Stimulated activated CD8-positive, alpha-beta memory T cell treated with anti-CD3 and anti-CD28 coated beads, Interleukin-12 subunit alpha, Interleukin-12 subunit beta, amount 100 ng/mL, for 24 hours (primary cell): ENCODE results near the gene PAX7.

Source experiments
- DNase-seq: peaks from one replicate; pipeline ENCODE4 v3.0.0-alpha.2; 2020; ENCODE audit errors: extremely low read depth

PAX7 gene

DNA sequence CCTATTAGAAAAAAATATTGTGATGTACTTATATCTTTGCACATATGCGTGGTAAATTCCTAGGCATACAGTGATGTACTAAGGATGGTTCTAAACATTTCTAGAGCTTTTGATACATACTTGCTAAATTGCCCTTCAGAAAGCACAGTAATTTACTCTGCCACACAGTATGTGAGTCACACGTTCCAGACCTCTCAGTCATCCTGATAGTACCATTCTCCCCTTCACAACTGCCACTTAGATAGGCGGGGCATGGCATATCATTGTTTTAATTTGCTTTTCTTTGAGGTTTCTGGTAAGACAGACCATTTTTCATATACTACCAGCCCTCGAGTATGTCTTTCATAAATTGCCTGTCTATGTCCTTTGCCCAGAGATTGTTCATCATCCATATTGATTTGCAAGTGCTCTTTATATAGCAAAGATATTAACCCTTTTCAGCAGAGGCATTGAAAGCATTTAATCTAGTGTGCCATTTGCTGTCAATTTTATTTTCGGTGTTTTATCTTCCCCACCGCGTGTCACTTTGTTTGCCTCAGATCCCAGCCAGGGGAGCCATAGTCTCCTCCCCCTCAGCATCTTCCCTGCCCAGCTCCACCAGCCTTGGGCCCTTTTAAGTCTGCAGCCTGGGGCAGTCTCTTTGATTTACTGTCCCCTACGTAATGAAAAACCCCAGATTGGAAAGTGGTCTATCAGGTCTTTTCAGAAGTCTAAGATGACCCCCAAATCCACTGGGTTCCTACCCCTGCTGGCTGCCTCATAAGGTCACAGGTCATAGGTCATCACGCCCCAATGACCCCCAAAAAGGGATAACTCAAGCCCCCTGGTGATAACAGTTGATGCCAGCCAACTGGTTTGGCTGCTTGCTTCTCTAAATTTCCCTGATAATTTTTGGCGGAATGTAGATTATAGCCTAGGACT, 11.8 kb upstream of the PAX7 start:
- no peak for DNase-seq

DNA sequence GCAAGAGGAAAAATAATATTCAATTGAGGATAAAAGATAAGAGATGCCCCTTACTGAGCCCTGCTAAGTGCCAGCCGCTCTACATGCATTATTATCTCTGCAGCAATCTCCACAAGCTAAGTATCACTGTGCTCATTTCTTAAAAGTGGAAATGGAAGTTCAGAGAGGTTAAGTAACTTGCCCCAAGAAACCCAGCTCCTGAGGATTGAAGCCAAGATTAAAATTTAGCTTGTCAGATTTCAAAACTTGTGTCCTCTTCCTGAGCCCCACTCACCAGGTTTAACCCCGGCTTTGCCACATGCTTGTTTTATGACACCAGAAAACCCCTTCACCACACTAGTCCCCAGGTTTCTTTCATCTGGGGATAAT, 11.2 kb upstream of the PAX7 start:
- no peak for DNase-seq

- DNase-seq, result no peak
Observed at GRCh38 chr1:18628511-18628910, 2.1 kb upstream of the PAX7 start.

DNA sequence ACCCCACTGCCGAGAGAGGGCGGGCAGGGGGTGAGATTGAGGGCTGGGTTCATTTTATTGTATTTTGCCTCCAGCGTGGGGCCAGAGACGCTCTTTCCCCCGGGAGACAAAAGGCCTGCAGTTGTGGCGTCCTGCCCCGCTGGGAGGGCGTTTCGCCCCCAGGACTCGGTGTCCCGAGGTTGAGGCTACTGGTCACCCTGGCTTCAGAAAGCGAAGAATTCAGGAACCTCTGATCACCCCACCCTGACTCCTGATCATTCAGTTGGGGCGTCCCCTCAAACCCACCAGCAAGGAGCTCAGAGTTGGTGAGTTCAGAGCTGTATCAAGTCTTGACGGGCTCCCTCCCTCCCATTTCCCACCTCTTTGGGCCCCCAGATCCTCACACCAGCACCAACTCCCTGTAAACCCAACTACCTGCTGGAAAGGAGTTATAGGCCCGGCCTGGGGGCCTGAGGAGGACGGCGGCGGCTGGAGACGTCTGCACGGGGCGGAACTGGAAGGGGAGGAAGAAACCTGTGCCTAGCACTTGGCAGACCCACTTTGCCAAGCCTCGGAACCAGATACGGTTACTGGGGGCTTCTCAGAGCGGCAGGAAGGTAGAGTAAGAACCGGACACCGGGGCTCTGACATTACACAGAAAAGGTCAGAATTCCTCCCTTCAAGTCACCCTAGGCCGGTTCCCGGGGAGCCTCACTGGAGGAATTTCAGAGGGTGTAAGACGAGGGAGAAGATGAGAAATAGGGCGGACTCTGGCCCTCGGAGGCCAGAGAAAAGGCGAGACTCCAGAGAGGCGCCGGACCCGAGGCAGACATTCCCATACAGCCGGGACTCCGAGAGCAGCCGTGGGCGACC, 761 bp upstream of the PAX7 start:
- no peak for DNase-seq

- no peak for DNase-seq
Observed at GRCh38 chr1:18631496-18632217, 1.0 kb downstream of the PAX7 start.

GRCh38 chr1:18632218-18632588, 1.6 kb downstream of the PAX7 start:
- no peak for DNase-seq

DNA sequence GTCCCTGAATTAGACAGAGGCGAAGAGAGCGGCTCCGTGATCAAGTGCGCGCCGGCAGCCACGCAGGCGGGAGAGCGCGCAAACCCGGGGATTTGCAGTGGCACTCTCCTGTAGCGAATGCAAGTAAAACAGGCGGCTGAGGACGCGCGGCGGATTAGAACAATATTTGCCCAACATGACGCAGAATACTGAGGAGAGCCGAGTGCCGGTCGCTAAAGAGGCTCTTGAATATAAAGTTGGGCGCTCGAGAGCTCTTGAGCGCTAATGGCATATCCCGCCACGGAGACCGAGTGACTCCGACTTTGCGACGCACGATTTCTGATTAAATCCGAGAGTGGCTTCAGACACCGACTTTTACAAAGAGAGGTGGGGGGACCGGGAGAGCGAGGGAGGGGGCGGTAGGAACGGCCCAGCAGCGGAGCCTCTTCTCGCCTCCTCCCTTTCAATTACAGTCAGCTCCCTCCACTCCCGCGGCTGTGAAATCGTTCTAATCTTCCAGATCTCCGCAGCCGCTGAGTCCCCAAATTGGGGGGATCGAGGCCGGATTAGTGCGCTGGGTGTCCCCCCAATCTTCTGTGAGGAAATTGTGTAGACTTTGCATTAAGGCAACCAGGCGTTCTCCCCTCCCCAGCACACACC, 2.3 kb downstream of the PAX7 start:
- no peak for DNase-seq

DNA sequence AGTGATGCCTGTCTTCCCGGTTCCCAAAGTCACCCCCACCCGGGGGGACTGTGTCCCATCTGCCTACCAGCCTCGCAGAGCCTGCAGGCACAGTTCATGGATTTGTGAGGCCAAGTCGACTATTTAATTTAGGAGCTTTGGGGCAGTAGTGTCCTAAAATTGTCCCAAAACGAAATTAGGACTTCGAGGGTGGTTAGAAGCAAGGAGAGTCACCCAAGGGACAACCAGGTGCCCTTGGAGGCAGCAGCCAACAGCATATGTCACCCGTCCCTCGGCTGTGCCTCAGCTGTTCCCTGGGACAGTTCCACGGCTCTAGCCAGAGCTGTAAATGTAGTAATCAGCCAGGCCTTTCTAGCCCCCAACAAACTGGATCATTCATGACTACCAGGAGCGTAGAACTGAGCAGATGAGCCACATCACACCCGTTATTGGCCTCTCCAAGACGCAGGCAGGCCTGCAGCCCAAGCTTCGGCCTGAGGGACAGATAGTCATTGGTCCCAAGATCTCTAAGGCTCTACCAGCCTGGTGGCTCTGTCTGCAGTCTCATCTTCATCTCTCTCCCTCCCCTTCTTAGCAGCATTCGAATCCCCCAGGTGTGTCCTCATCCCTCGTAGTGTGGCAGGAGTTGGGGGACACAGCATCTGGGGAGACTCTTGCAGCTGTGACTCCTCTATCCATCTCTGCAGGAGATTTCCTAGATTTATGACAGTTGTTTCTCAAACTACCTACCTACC, 2.9 kb downstream of the PAX7 start:
- no peak for DNase-seq

- DNase-seq, result no peak
Observed at GRCh38 chr1:18634276-18634675, 3.6 kb downstream of the PAX7 start.

GRCh38 chr1:18635070-18635577, 4.5 kb downstream of the PAX7 start:
- no peak for DNase-seq

DNA sequence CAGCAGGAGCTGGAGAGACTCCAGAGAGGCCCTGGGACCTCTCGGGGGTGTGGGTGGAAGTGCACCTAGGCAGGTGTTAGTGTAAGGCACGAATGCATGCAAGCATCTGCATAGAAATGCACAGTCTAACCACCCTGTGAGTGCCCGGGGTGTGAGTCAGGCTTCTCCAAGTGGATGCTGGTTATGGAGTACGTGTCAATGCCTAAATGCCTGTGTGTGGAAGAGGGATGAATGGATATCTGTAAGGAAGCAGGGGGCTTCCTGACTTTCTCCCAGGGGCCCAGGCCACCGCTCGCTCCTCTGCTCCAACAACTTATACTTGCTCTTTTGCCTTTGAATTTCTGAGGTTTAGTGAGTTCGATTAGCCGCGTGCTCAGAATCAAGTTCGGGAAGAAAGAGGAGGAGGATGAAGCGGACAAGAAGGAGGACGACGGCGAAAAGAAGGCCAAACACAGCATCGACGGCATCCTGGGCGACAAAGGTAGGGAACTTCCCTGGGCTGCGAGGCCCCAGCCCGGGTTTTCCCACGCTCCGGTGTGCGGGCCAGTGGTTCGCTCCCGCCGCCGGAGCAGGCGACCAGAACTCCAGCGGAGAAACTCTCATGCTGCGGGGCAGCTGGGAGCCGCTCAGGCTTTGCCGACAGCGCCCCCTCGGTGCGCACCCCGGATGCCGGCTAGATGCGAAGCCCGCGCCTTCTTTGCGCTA, 5.4 kb downstream of the PAX7 start:
- no peak for DNase-seq

- no peak for DNase-seq
Observed at GRCh38 chr1:18636596-18637508, 6.2 kb downstream of the PAX7 start.

- DNase-seq, result no peak
Observed at GRCh38 chr1:18637511-18637960, 6.9 kb downstream of the PAX7 start.

DNA sequence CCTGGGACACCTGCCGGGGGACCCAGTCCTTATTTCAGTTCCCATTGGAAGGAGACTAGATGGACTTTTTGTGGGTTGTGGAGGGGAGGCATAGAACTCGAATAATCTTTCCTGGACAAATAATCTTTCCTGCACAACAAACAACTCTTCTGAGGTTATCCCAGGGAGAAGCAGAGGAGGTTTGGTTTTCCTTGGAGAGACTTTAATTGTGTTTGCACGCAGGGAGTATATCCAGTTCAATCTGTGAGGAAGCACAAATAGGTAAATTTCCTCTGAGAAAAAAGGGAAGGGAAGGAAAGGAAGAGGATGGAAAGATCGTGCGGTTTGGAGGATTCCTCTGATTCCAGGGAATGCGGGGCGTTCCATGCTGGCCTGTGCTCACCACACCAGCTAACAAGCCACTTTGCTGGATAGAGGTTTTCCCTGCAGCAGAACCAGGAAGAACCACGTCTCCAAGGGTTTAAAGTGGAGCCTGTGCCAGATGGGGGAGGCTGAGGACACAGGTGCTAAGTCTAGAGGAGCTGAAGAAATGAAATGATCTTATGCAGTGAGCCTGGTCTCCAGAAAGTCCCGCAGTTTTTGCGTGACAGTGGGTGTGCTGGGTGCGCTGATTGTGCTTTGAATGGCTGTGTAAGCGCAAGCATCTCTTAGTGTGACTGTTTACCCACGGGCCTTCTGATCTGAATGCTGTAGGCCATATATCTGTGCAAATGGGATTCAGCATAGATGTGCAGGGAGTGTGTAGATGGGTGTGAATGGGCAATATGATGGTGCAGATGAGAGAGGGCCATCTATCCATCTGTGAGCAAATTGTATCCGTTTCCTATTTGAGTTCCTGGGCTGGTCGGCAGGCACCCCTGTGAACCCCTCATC, 7.6 kb downstream of the PAX7 start:
- no peak for DNase-seq

GRCh38 chr1:18638835-18639364, 8.3 kb downstream of the PAX7 start:
- no peak for DNase-seq

- no peak for DNase-seq
Observed at GRCh38 chr1:18639368-18640055, 8.9 kb downstream of the PAX7 start.
